PFSK-1 (cell line): ENCODE results near the gene CDC37L1.

Source experiments
- POLR2AphosphoS5 ChIP-seq: IDR thresholded peaks from 2 replicates; pipeline ENCODE4 v1.6.1; 2012; ENCODE audit warnings: low read depth, mild to moderate bottlenecking, control low read depth, low read length, moderate library complexity
- TF ChIP-seq, protein P1 (sequence below), 2 experiments: IDR thresholded peaks; 2 replicates each; pipeline versions ENCODE4 v1.6.1 to v1.8.0; 2011 to 2012; ENCODE audit warnings: low read depth in 2 of 2, low read length in 2 of 2, control low read depth in 1 of 2, inconsistent platforms in 1 of 2, mild to moderate bottlenecking in 1 of 2, moderate library complexity in 1 of 2; ENCODE audit not compliant: insufficient read depth in 1 of 2

DNA sequence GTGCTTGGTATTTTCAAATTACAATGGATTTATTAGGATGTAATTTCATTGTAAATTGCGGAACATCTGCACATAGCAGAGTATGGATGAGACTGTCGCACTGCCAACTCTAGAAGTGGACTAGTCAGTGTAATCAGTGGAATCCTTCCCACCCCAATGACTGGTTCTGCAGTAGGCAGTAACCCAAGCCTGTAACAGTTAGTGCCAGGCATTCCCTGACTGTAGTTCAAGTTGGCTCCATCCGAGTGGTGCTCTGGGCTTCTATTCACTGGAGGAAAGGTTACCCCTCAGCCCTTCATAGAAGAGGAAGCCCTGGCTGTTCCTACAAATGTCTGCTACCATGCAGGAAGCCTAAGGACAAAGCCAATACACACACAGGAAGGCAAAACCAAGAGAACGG lies 38.4 kb downstream of the CDC37L1 start:
- TF ChIP-seq, protein P1, sequence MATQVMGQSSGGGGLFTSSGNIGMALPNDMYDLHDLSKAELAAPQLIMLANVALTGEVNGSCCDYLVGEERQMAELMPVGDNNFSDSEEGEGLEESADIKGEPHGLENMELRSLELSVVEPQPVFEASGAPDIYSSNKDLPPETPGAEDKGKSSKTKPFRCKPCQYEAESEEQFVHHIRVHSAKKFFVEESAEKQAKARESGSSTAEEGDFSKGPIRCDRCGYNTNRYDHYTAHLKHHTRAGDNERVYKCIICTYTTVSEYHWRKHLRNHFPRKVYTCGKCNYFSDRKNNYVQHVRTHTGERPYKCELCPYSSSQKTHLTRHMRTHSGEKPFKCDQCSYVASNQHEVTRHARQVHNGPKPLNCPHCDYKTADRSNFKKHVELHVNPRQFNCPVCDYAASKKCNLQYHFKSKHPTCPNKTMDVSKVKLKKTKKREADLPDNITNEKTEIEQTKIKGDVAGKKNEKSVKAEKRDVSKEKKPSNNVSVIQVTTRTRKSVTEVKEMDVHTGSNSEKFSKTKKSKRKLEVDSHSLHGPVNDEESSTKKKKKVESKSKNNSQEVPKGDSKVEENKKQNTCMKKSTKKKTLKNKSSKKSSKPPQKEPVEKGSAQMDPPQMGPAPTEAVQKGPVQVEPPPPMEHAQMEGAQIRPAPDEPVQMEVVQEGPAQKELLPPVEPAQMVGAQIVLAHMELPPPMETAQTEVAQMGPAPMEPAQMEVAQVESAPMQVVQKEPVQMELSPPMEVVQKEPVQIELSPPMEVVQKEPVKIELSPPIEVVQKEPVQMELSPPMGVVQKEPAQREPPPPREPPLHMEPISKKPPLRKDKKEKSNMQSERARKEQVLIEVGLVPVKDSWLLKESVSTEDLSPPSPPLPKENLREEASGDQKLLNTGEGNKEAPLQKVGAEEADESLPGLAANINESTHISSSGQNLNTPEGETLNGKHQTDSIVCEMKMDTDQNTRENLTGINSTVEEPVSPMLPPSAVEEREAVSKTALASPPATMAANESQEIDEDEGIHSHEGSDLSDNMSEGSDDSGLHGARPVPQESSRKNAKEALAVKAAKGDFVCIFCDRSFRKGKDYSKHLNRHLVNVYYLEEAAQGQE (IDR thresholded peaks at IDR 0.05; ENCODE audit: insufficient read depth in 1 of 2, low read depth in 2 of 2, low read length in 2 of 2): no peak
- TF ChIP-seq POLR2AphosphoS5: no peak
